H7 (cell line): Measurements from ENCODE around the gene ZBED1. TPM values are rescaled to one million over a fixed set of nuclear protein-coding genes. Genes with fewer than 3 reads are reported as not detected.

Source experiments
- DNase-seq: peaks from one replicate; pipeline ENCODE4 v3.0.0; 2012
- H3K27me3 ChIP-seq: 2 replicates; pipeline ENCODE4 v1.6.0; 2011; ENCODE audit warnings: mild to moderate bottlenecking, low read length; ENCODE audit not compliant: control insufficient read depth, insufficient read depth
- H3K36me3 ChIP-seq: replicated peaks from 2 replicates; pipeline ENCODE4 v1.5.1; 2011; ENCODE audit warnings: low read length; ENCODE audit not compliant: control insufficient read depth, insufficient read depth
- H3K4me3 ChIP-seq: 2 replicates; pipeline ENCODE4 v1.5.1; 2011; ENCODE audit warnings: low read depth, mild to moderate bottlenecking, control low read depth, low read length, moderate library complexity; ENCODE audit not compliant: insufficient read depth
- total RNA-seq: library from RNA; depleted of rRNA; stranded (reverse); fragments of >200 nt; shearing (Covaris generic); gene quantifications from 2 replicates; pipeline ENCODE4 v1.2.3, GENCODE V29; 2014; rRNA removed

ZBED1 gene
- total RNA-seq, 1 experiment from 2014 or later = 59.1 TPM

DNA sequence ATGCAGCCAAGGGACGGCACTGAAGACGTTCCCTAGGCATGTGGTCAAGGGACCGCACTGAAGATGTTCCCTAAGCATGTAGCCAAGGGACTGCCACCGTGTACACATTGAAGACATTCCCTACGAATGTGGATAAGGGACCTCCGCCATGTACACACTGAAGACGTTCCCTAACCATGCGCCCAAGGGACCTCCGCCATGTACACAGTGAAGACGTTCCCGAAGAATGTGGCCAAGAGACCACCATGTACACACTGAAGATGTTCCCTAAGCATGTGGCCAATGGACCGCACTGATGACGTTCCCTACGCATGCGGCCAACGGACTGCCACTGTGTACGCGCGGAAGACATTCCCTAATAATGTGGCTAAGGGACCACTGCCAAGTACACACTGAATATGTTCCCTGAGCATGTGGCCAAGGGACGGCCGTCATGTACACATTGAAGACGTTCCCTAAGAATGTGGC, 48.4 kb downstream of the ZBED1 start:
- Histone ChIP-seq H3K27me3 (no peaks in the 10 kb centered on the region), H3K4me3 (no peak overlapping the region), H3K36me3 (no peaks in the 10 kb centered on the region; the same call in 1 of the 2 replicates)
- DNase-seq = no peak

DNA sequence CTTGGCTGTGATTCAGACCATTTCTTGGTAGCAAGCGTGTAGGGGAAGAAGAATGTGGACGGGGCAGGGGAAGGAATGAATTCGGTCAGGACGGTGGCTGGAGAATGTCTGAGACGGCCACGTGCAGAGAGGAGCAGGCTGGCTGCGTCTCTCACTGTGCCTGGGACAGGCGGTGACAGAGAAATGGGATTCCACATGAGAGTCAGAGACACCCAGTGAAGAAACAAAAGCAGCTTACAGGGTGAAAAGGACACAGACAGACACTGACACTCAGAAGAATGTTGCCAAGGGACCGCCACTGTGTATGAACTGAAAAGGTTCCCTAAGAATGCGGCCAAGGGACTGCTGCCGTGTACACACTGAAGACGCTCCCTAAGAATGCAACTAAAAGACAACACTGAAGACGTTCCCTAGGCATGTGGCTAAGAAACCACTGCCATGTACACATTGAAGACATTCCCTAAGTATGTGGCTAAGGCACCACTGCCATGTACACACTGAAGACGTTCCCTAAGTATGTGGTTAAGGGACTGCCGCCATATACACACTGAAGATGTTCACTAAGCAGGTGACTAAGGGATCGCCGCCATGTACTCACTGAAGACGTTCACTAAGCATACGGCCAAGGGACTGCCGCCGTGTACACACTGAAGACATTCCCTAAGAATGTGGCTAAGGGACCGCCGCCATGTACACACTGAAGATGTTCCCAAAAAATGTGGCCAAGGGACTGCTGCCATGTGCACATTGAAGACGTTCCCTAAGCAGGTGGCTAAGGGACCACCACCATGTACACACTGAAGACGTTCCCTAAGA, 49.1 kb downstream of the ZBED1 start:
- no peak for DNase-seq
- H3K27me3 ChIP-seq = no peaks in the 10 kb centered on the region
- no peaks in the 10 kb centered on the region; the same call in 1 of the 2 replicates for H3K36me3 ChIP-seq
- H3K4me3 ChIP-seq = no peak overlapping the region

DNA sequence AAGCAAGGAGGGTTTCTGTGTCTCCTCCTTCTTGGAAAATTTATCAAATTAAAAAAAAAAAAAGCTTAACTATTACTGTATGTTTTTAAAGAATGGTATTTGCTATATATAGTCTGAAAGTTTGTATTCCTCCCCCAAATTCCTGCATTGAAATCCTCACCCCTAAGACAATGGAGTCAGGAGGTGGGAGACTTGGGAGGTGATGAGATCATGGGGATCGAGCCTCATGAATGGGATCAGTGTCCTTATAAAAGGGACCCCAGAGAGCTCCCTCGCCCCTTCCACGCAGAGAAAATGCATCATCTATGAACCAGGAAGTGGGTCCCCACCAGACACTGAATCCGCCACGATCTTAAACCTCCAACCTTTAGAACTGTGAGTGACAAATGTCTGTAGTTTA, 50.1 kb downstream of the ZBED1 start:
- H3K27me3 ChIP-seq = no peaks in the 10 kb centered on the region
- DNase-seq = peak; percentile 39
- no peak overlapping the region for H3K4me3 ChIP-seq
- no peaks in the 10 kb centered on the region; the same call in 1 of the 2 replicates for H3K36me3 ChIP-seq

- Histone ChIP-seq H3K4me3 (no peak overlapping the region), H3K36me3 (no peaks in the 10 kb centered on the region; the same call in 1 of the 2 replicates), H3K27me3 (no peaks in the 10 kb centered on the region)
- DNase-seq = no peak
These were observed 51.5 kb downstream of the ZBED1 start for GRCh38 chrX:2449135-2449886.

GRCh38 chrX:2447484-2447883, 53.3 kb downstream of the ZBED1 start:
- Histone ChIP-seq H3K27me3 (no peaks in the 10 kb centered on the region), H3K4me3 (no peak overlapping the region), H3K36me3 (no peaks in the 10 kb centered on the region)
- DNase-seq = no peak

GRCh38 chrX:2446815-2447214, 54.0 kb downstream of the ZBED1 start:
- no peaks in the 10 kb centered on the region for H3K27me3 ChIP-seq
- DNase-seq = no peak
- no peaks in the 10 kb centered on the region for H3K36me3 ChIP-seq
- no peak overlapping the region for H3K4me3 ChIP-seq

GRCh38 chrX:2445662-2446623, 54.8 kb downstream of the ZBED1 start:
- Histone ChIP-seq H3K27me3 (no peaks in the 10 kb centered on the region), H3K4me3 (no peak overlapping the region), H3K36me3 (peaks cover 2% of the 10 kb centered on the region; the same call in 1 of the 2 replicates)
- DNase-seq = no peak

DNA sequence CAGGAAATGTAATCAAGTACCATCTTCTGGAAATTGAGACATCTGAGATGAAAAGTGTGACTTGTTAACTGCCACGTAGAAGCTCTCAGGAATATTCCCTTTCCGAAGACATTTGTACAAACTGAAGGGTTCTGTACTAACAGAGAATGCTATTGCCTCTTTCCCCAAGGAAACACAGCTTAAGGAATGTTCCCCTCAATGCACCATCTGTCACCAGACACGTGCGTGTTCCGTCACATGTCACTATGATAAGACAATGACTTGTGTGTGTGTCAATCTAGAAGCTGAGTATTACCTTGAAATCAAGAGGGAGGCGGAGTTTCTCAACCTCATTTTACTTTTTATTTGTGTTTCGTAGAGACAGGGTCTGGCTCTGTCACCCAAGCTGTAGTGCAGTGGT, 58.1 kb downstream of the ZBED1 start:
- H3K27me3 ChIP-seq = no peaks in the 10 kb centered on the region
- H3K36me3 ChIP-seq = peaks cover 6% of the 10 kb centered on the region
- DNase-seq = no peak
- H3K4me3 ChIP-seq = no peak overlapping the region

GRCh38 chrX:2441466-2441865, 59.3 kb downstream of the ZBED1 start:
- H3K27me3 ChIP-seq = no peaks in the 10 kb centered on the region
- H3K4me3 ChIP-seq = no peak overlapping the region
- peaks cover 6% of the 10 kb centered on the region for H3K36me3 ChIP-seq
- no peak for DNase-seq

DNA sequence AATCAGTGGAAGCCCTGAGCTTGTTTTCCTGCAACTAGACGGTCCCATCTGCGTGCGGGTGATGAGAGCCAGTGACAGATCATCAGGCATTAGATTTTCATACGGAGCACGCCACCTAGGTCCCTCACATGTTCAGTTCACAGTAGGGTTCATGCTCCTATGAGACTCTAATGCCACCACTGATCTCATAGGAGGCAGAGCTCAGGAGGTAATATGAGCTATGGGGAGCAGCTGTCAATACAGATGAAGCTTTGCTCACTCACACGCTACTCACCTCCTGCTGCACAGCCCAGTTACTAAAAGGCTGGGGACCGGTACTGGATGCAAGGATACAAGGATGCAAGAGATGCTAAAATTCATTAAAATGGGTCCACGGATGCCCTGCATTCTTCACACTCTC, 61.2 kb downstream of the ZBED1 start:
- Histone ChIP-seq H3K4me3 (no peak overlapping the region), H3K36me3 (peaks cover 6% of the 10 kb centered on the region)

More for the DNA sequence above, 61.2 kb downstream of the ZBED1 start:
- H3K27me3 ChIP-seq = no peaks in the 10 kb centered on the region
- no peak for DNase-seq

Other genes with a start within 250 kb of the ZBED1 start
- gene DHRSX, start within 50 bp of the ZBED1 start, total RNA-seq = 25.5 and 29.6 TPM in 2 replicates
- 112 and 125 TPM in 2 replicates for gene CD99, start 190.3 kb upstream of the ZBED1 start, total RNA-seq